Activated CD8-positive, alpha-beta T cell treated with anti-CD3 and anti-CD28 coated beads, Interleukin-2, amount 10 ng/mL, durations not matched to agents 7 days and 5 days (primary cell): ENCODE results near the gene CCDC63. TPM values are rescaled to one million over a fixed set of nuclear protein-coding genes. Genes with fewer than 3 reads are reported as not detected.

ENCODE experiments used
- ATAC-seq: fragments of 150-1000 bp; cut with Tn5 transposase; one replicate; pipeline ENCODE4 v1.10.0; 2021; ENCODE audit warnings: moderate library complexity
- CTCF ChIA-PET: fragments of 350-600 bp; sonication (Branson Sonifier 250); formaldehyde crosslinking; loops from one replicate; lab custom pipeline; 2021; ENCODE audit warnings: antibody characterized with exemption; lab: Charles Lee
- POLR2A ChIA-PET: fragments of 350-600 bp; sonication (Branson Sonifier 250); formaldehyde crosslinking; loops from one replicate; lab custom pipeline; 2021; ENCODE audit warnings: antibody characterized with exemption; lab: Charles Lee
- DNase-seq: peaks from one replicate; pipeline ENCODE4 v3.0.0-alpha.2; 2020
- H3K27ac Mint-ChIP-seq: one replicate; pipeline ENCODE4 v1.8.0; 2021; ENCODE audit warnings: mild to moderate bottlenecking, mixed read lengths
- H3K27me3 Mint-ChIP-seq: one replicate; pipeline ENCODE4 v1.8.0; 2021; ENCODE audit warnings: low read depth, mixed read lengths
- H3K36me3 Mint-ChIP-seq: one replicate; pipeline ENCODE4 v1.8.0; 2021; ENCODE audit warnings: low read depth, mixed read lengths
- H3K4me1 Mint-ChIP-seq: one replicate; pipeline ENCODE4 v1.8.0; 2021; ENCODE audit warnings: low read depth, mixed read lengths
- H3K4me3 Mint-ChIP-seq: one replicate; pipeline ENCODE4 v1.8.0; 2021; ENCODE audit warnings: mild to moderate bottlenecking, mixed read lengths
- H3K9me3 Mint-ChIP-seq: one replicate; pipeline ENCODE4 v1.8.0; 2022; ENCODE audit warnings: mixed read lengths; ENCODE audit not compliant: insufficient read depth
- total RNA-seq, 2 experiments: library from RNA; stranded (reverse); gene quantifications; one replicate each; pipeline ENCODE4 v1.2.3, GENCODE V29; 2021

The CCDC63 gene
- not detected for total RNA-seq

GRCh38 chr12:110846615-110847566 is at the start of gene CCDC63:
TSS of gene CCDC63 (plus strand) at chr12:110846987. CDS start at chr12:110852955, 5,968 bp downstream.
- POLR2A ChIA-PET = no interaction called here

GRCh38 chr12:110798461-110798860 is 48.3 kb upstream of the CCDC63 start:
- H3K36me3 Mint-ChIP-seq = no peaks in the 10 kb centered on the region
- POLR2A ChIA-PET = no interaction called here
- no peaks in the 10 kb centered on the region for H3K27me3 Mint-ChIP-seq
- peaks cover 6% of the 10 kb centered on the region for H3K9me3 Mint-ChIP-seq
- no peaks in the 10 kb centered on the region for H3K4me1 Mint-ChIP-seq
- H3K4me3 Mint-ChIP-seq = no peak overlapping the region
- ATAC-seq = no peak
- H3K27ac Mint-ChIP-seq = no peak overlapping the region
- no peak for DNase-seq
- CTCF ChIA-PET = no interaction called here

More at GRCh38 chr12:110846615-110847566, at the start of gene CCDC63:
- H3K4me1 Mint-ChIP-seq = peaks cover 10% of the 10 kb centered on the region
- no peak within 1 kb of the TSS for H3K27ac Mint-ChIP-seq
- peaks cover 42% of the 10 kb centered on the region for H3K27me3 Mint-ChIP-seq
- DNase-seq = peak; percentile 45
- peak; percentile 76 for ATAC-seq
- CTCF ChIA-PET = interaction anchor here (0.5 to 1.7 kb wide), 5 partner anchors 20 to 425 kb away, joined by 3 to 5 read pairs (median 3); no protein-coding TSS in a partner anchor
- H3K36me3 Mint-ChIP-seq = no peaks in the 10 kb centered on the region
- H3K4me3 Mint-ChIP-seq = peak within 1 kb of the TSS; percentile 73
- no peaks in the 10 kb centered on the region for H3K9me3 Mint-ChIP-seq

- ChIA-PET CTCF (interaction anchor here (0.5 kb wide), 1 partner anchor 558 kb away, joined by 3 read pairs; no protein-coding TSS in a partner anchor), POLR2A (no interaction called here)
- Mint-ChIP-seq H3K4me1 (no peaks in the 10 kb centered on the region), H3K9me3 (peaks cover 12% of the 10 kb centered on the region), H3K36me3 (no peaks in the 10 kb centered on the region), H3K27ac (no peak overlapping the region), H3K27me3 (no peaks in the 10 kb centered on the region), H3K4me3 (no peak overlapping the region)
- DNase-seq (no peak), ATAC-seq (no peak)
Measured at GRCh38 chr12:110802489-110802888, 44.3 kb upstream of the CCDC63 start.

- H3K4me1 Mint-ChIP-seq = no peaks in the 10 kb centered on the region
- DNase-seq (no peak), ATAC-seq (no peak)
- no peaks in the 10 kb centered on the region for H3K27me3 Mint-ChIP-seq
- no peaks in the 10 kb centered on the region for H3K36me3 Mint-ChIP-seq
- ChIA-PET CTCF (no interaction called here), POLR2A (no interaction called here)
- H3K27ac Mint-ChIP-seq = no peak overlapping the region
- H3K4me3 Mint-ChIP-seq = no peak overlapping the region
- peaks cover 12% of the 10 kb centered on the region for H3K9me3 Mint-ChIP-seq
Measured at GRCh38 chr12:110804406-110804805, 42.4 kb upstream of the CCDC63 start.

- no peak overlapping the region for H3K27ac Mint-ChIP-seq
- peaks cover 2% of the 10 kb centered on the region for H3K4me1 Mint-ChIP-seq
- CTCF ChIA-PET = no interaction called here
- H3K9me3 Mint-ChIP-seq = peaks cover 9% of the 10 kb centered on the region
- DNase-seq (no peak), ATAC-seq (no peak)
- POLR2A ChIA-PET = no interaction called here
- no peaks in the 10 kb centered on the region for H3K36me3 Mint-ChIP-seq
- no peak overlapping the region for H3K4me3 Mint-ChIP-seq
- H3K27me3 Mint-ChIP-seq = peaks cover 9% of the 10 kb centered on the region
Measured at GRCh38 chr12:110807640-110808039, 39.1 kb upstream of the CCDC63 start.

- DNase-seq (no peak), ATAC-seq (no peak)
- no peak overlapping the region for H3K27ac Mint-ChIP-seq
- ChIA-PET POLR2A (no interaction called here), CTCF (no interaction called here)
- peaks cover 4% of the 10 kb centered on the region for H3K9me3 Mint-ChIP-seq
- H3K4me1 Mint-ChIP-seq = peaks cover 2% of the 10 kb centered on the region
- no peaks in the 10 kb centered on the region for H3K36me3 Mint-ChIP-seq
- H3K4me3 Mint-ChIP-seq = no peak overlapping the region
- H3K27me3 Mint-ChIP-seq = peaks cover 17% of the 10 kb centered on the region
Measured at GRCh38 chr12:110809149-110809548, 37.6 kb upstream of the CCDC63 start.

GRCh38 chr12:110811972-110812371 is 34.8 kb upstream of the CCDC63 start:
- Mint-ChIP-seq H3K9me3 (no peaks in the 10 kb centered on the region), H3K36me3 (no peaks in the 10 kb centered on the region), H3K27ac (no peak overlapping the region), H3K4me3 (no peak overlapping the region), H3K4me1 (peaks cover 2% of the 10 kb centered on the region), H3K27me3 (peaks cover 18% of the 10 kb centered on the region)
- no peak for ATAC-seq
- DNase-seq = no peak
- ChIA-PET CTCF (interaction anchor here (1.4 kb wide), 1 partner anchor 209 kb away, joined by 3 read pairs; no protein-coding TSS in a partner anchor), POLR2A (no interaction called here)

GRCh38 chr12:110813285-110813684 is 33.5 kb upstream of the CCDC63 start:
- H3K9me3 Mint-ChIP-seq = no peaks in the 10 kb centered on the region
- no peak for ATAC-seq
- H3K4me3 Mint-ChIP-seq = no peak overlapping the region
- DNase-seq = no peak
- H3K4me1 Mint-ChIP-seq = peaks cover 2% of the 10 kb centered on the region
- no peak overlapping the region for H3K27ac Mint-ChIP-seq
- H3K27me3 Mint-ChIP-seq = peaks cover 18% of the 10 kb centered on the region
- POLR2A ChIA-PET = no interaction called here
- CTCF ChIA-PET = no interaction called here
- H3K36me3 Mint-ChIP-seq = no peaks in the 10 kb centered on the region

- ATAC-seq (no peak), DNase-seq (no peak)
- H3K9me3 Mint-ChIP-seq = no peaks in the 10 kb centered on the region
- H3K4me1 Mint-ChIP-seq = peaks cover 2% of the 10 kb centered on the region
- no peak overlapping the region for H3K4me3 Mint-ChIP-seq
- no peaks in the 10 kb centered on the region for H3K36me3 Mint-ChIP-seq
- H3K27me3 Mint-ChIP-seq = peaks cover 18% of the 10 kb centered on the region
- H3K27ac Mint-ChIP-seq = no peak overlapping the region
- ChIA-PET POLR2A (no interaction called here), CTCF (no interaction called here)
Measured at GRCh38 chr12:110813756-110814155, 33.0 kb upstream of the CCDC63 start.

- Mint-ChIP-seq H3K27me3 (peaks cover 18% of the 10 kb centered on the region), H3K4me1 (no peaks in the 10 kb centered on the region), H3K4me3 (no peak overlapping the region), H3K36me3 (no peaks in the 10 kb centered on the region), H3K27ac (no peak overlapping the region), H3K9me3 (no peaks in the 10 kb centered on the region)
- ATAC-seq (no peak), DNase-seq (no peak)
- ChIA-PET CTCF (interaction anchor here (1.3 to 1.5 kb wide), 2 partner anchors 9 to 89 kb away, joined by 3 to 4 read pairs; no protein-coding TSS in a partner anchor), POLR2A (interaction anchor here (0.7 kb wide), 1 partner anchor 75 kb away, joined by 3 read pairs; no protein-coding TSS in a partner anchor)
Measured at GRCh38 chr12:110816248-110816647, 30.5 kb upstream of the CCDC63 start.

- peaks cover 13% of the 10 kb centered on the region for H3K27me3 Mint-ChIP-seq
- no peaks in the 10 kb centered on the region for H3K36me3 Mint-ChIP-seq
- H3K4me3 Mint-ChIP-seq = no peak overlapping the region
- no peaks in the 10 kb centered on the region for H3K9me3 Mint-ChIP-seq
- no peak for ATAC-seq
- no peaks in the 10 kb centered on the region for H3K4me1 Mint-ChIP-seq
- no peak overlapping the region for H3K27ac Mint-ChIP-seq
- no peak for DNase-seq
- ChIA-PET POLR2A (no interaction called here), CTCF (interaction anchor here (0.9 to 1.5 kb wide), 3 partner anchors 8 to 89 kb away, joined by 3 to 4 read pairs (median 3); no protein-coding TSS in a partner anchor)
Measured at GRCh38 chr12:110816779-110817178, 30.0 kb upstream of the CCDC63 start.

- Mint-ChIP-seq H3K27ac (no peak overlapping the region), H3K27me3 (peaks cover 1% of the 10 kb centered on the region), H3K4me1 (peaks cover 3% of the 10 kb centered on the region), H3K4me3 (no peak overlapping the region), H3K9me3 (no peaks in the 10 kb centered on the region), H3K36me3 (no peaks in the 10 kb centered on the region)
- POLR2A ChIA-PET = no interaction called here
- ATAC-seq = no peak
- CTCF ChIA-PET = no interaction called here
- no peak for DNase-seq
Measured at GRCh38 chr12:110818511-110818910, 28.3 kb upstream of the CCDC63 start.
